ENCODE measurements around the gene INPP5B. TPM values are rescaled to one million over a fixed set of nuclear protein-coding genes. Genes with fewer than 3 reads are reported as not detected.

The INPP5B gene
- total and polyA plus RNA-seq, 10 of the 15 experiments (the other 5 are each of a cell fraction or from before 2014, with no cell fraction given): 10.9 to 54.4 (median 26.9) TPM

DNA sequence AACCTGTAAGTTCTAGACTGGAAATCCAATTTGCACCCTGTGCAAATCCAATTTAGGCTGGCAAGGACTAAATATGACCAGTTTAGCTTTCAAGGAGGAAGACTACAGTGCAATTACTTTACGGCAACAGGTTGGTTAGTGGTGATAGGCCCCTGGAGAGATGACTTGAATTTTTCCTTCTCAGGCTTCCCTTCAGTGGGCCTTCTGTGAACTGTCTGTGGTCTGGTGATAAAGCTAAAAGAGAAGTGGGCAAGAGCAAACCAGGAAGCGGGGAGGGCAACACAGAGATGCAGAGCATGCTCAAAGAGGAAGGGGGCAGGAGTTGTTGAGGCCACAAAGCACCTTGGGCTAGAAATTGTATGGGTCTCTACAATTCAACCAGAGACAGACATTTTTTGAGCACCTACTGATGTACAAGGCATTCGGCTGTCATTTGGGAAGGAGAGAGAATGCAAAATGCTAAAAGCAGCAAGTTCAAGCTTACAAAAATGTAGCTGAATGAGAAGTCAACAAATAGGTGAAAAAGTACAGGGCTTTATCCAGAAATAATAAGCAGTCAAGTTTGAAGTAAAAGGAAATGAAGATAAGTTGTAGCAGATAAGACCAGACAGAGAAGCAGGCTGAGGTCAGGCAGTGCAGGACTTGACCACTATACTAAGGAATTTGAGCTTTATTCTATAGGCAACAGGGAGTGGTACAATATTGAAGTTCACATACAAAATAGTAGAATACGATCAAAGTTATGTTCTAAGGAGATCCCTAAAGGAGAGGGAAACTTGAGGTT lies 23.9 kb downstream of the INPP5B start (continued):
- no peak for TF ChIP-seq SRF (IDR thresholded peaks at IDR 0.05; ENCODE audit: low read depth in 2 of 2, low read length in 2 of 2)
- 0 out of 2 replicates have a peak, but pooled peaks have one; percentile 26 for TF ChIP-seq PML (IDR thresholded peaks at IDR 0.05; ENCODE audit: low read length)
- no peak for TF ChIP-seq RELA (IDR thresholded peaks at IDR 0.05; ENCODE audit: borderline replicate concordance, partially characterized antibody)
- TF ChIP-seq RB1 (IDR thresholded peaks at IDR 0.05; ENCODE audit: borderline replicate concordance): no peak
- TF ChIP-seq POLR2AphosphoS2 (IDR thresholded peaks at IDR 0.05; ENCODE audit: low read depth, low read length): no peak
- no peak for TF ChIP-seq CUX1 (IDR thresholded peaks at IDR 0.05; ENCODE audit: insufficient replicate concordance, low read depth, low read length)
- peak; percentile 93 for TF ChIP-seq SPI1 (IDR thresholded peaks at IDR 0.05; ENCODE audit: borderline replicate concordance, insufficient read depth, low read depth, low read length)
- TF ChIP-seq GABPA (IDR thresholded peaks at IDR 0.05; ENCODE audit: low read depth): no peak
- TF ChIP-seq NBN (IDR thresholded peaks at IDR 0.05): peak; percentile 72; the same call in 1 of the 2 replicates
- TF ChIP-seq ESRRA (IDR thresholded peaks at IDR 0.05; ENCODE audit: low read length): no peak
- peak; percentile 18 for TF ChIP-seq DPF2 (IDR thresholded peaks at IDR 0.05)
- 0 out of 2 replicates have a peak, but pooled peaks have one; percentile 25 for TF ChIP-seq CREB1 (IDR thresholded peaks at IDR 0.05; ENCODE audit: low read depth)
- no peak for TF ChIP-seq MTA3 (IDR thresholded peaks at IDR 0.05; ENCODE audit: borderline replicate concordance, low read length)
- TF ChIP-seq POLR2A (IDR thresholded peaks at IDR 0.05; ENCODE audit: low read depth, low read length): no peak
- TF ChIP-seq RFX5 (IDR thresholded peaks at IDR 0.05; ENCODE audit: low read depth, low read length): no peak
- TF ChIP-seq ZBTB11 (CRISPR knock-in tag; IDR thresholded peaks at IDR 0.05): no peak
- no peak for TF ChIP-seq RAD51 (IDR thresholded peaks at IDR 0.05)
- no peak for TF ChIP-seq ATF2 (IDR thresholded peaks at IDR 0.05; ENCODE audit: low read length)
- no peak for TF ChIP-seq KDM1A (IDR thresholded peaks at IDR 0.05; ENCODE audit: borderline replicate concordance)
